ENCODE data around the gene SMC3. TPM values are rescaled to one million over a fixed set of nuclear protein-coding genes. Genes with fewer than 3 reads are reported as not detected.

The SMC3 gene
- total RNA-seq, 1 donor from 2014 or later, result 94.6 TPM

- H3K4me1 Mint-ChIP-seq (ENCODE audit: low read depth), result peaks cover 43% of the 10 kb centered on the region
- TF ChIP-seq CTCF (IDR thresholded peaks at IDR 0.05; ENCODE audit: unreplicated experiment), result no peak
- H3K27me3 Mint-ChIP-seq, result no peaks in the 10 kb centered on the region
- H3K36me3 Mint-ChIP-seq (ENCODE audit: insufficient read depth), result peaks cover 4% of the 10 kb centered on the region
- DNase-seq (ENCODE audit: low spot score, unreplicated experiment), result no peak
- H3K4me3 Mint-ChIP-seq (ENCODE audit: low read depth), result peak overlapping the region; percentile 98
- peak overlapping the region; percentile 87 for H3K27ac Mint-ChIP-seq
- no peaks in the 10 kb centered on the region for H3K9me3 Mint-ChIP-seq (ENCODE audit: low read depth)
These were observed 1.6 kb downstream of the SMC3 start for GRCh38 chr10:110569122-110569521.

- Mint-ChIP-seq H3K27me3 (no peaks in the 10 kb centered on the region), H3K36me3 (ENCODE audit: insufficient read depth) (peaks cover 4% of the 10 kb centered on the region), H3K4me3 (ENCODE audit: low read depth) (peak overlapping the region; percentile 98), H3K9me3 (ENCODE audit: low read depth) (no peaks in the 10 kb centered on the region), H3K4me1 (ENCODE audit: low read depth) (peaks cover 42% of the 10 kb centered on the region), H3K27ac (peak overlapping the region; percentile 57)
- no peak for DNase-seq (ENCODE audit: low spot score, unreplicated experiment)
- TF ChIP-seq CTCF (IDR thresholded peaks at IDR 0.05; ENCODE audit: unreplicated experiment), result no peak
These were observed 2.2 kb downstream of the SMC3 start for GRCh38 chr10:110569736-110570135.

GRCh38 chr10:110571093-110571743, 3.7 kb downstream of the SMC3 start:
- peak overlapping the region; percentile 26 for H3K4me3 Mint-ChIP-seq (ENCODE audit: low read depth)
- H3K36me3 Mint-ChIP-seq (ENCODE audit: insufficient read depth), result peaks cover 8% of the 10 kb centered on the region
- TF ChIP-seq CTCF (IDR thresholded peaks at IDR 0.05; ENCODE audit: unreplicated experiment), result no peak
- no peaks in the 10 kb centered on the region for H3K27me3 Mint-ChIP-seq
- peaks cover 39% of the 10 kb centered on the region for H3K4me1 Mint-ChIP-seq (ENCODE audit: low read depth)
- no peak for DNase-seq (ENCODE audit: low spot score, unreplicated experiment)
- H3K27ac Mint-ChIP-seq, result no peak overlapping the region
- H3K9me3 Mint-ChIP-seq (ENCODE audit: low read depth), result no peaks in the 10 kb centered on the region

GRCh38 chr10:110572862-110573261, 5.4 kb downstream of the SMC3 start:
- DNase-seq (ENCODE audit: low spot score, unreplicated experiment), result no peak
- no peak overlapping the region for H3K4me3 Mint-ChIP-seq (ENCODE audit: low read depth)
- no peak overlapping the region for H3K27ac Mint-ChIP-seq
- TF ChIP-seq CTCF (IDR thresholded peaks at IDR 0.05; ENCODE audit: unreplicated experiment), result no peak
- H3K9me3 Mint-ChIP-seq (ENCODE audit: low read depth), result no peaks in the 10 kb centered on the region
- H3K4me1 Mint-ChIP-seq (ENCODE audit: low read depth), result peaks cover 34% of the 10 kb centered on the region
- peaks cover 9% of the 10 kb centered on the region for H3K36me3 Mint-ChIP-seq (ENCODE audit: insufficient read depth)
- H3K27me3 Mint-ChIP-seq, result no peaks in the 10 kb centered on the region

- Mint-ChIP-seq H3K27me3 (no peaks in the 10 kb centered on the region), H3K27ac (peak overlapping the region; percentile 51), H3K4me3 (ENCODE audit: low read depth) (no peak overlapping the region), H3K9me3 (ENCODE audit: low read depth) (no peaks in the 10 kb centered on the region), H3K36me3 (ENCODE audit: insufficient read depth) (peaks cover 21% of the 10 kb centered on the region), H3K4me1 (ENCODE audit: low read depth) (peaks cover 28% of the 10 kb centered on the region)
- no peak for TF ChIP-seq CTCF (IDR thresholded peaks at IDR 0.05; ENCODE audit: unreplicated experiment)
- no peak for DNase-seq (ENCODE audit: low spot score, unreplicated experiment)
These were observed 6.9 kb downstream of the SMC3 start for GRCh38 chr10:110574420-110574819.
